Muscle layer of duodenum (tissue), 2 donors: Measurements from ENCODE around the gene OSBPL1A.

Source experiments
- H3K27ac ChIP-seq: one replicate; pipeline ENCODE4 v1.7.0; 2013; ENCODE audit warnings: mild to moderate bottlenecking, low read length
- H3K27me3 ChIP-seq: one replicate; pipeline ENCODE4 v1.7.0; 2013; ENCODE audit warnings: low read depth, mild to moderate bottlenecking, control low read depth, low read length
- H3K36me3 ChIP-seq, 2 donors: one replicate each; pipeline ENCODE4 v1.7.0; 2013; ENCODE audit warnings: low read length in 2 of 2, control low read depth in 1 of 2, mild to moderate bottlenecking in 1 of 2; ENCODE audit not compliant: insufficient read depth in 2 of 2, control insufficient read depth in 1 of 2
- H3K4me1 ChIP-seq, 2 donors: one replicate each; pipeline ENCODE4 v1.7.0; 2013; ENCODE audit warnings: low read length in 2 of 2, mild to moderate bottlenecking in 2 of 2, control low read depth in 1 of 2, moderate library complexity in 1 of 2; ENCODE audit not compliant: insufficient read depth in 2 of 2, control insufficient read depth in 1 of 2
- H3K4me3 ChIP-seq, 2 donors: one replicate each; pipeline ENCODE4 v1.7.0; 2013; ENCODE audit warnings: low read length in 2 of 2, low read depth in 1 of 2, mild to moderate bottlenecking in 1 of 2
- H3K9me3 ChIP-seq, 2 donors: one replicate each; pipeline ENCODE4 v1.7.0; 2013; ENCODE audit warnings: low read length in 2 of 2, control low read depth in 1 of 2, mild to moderate bottlenecking in 1 of 2; ENCODE audit not compliant: control insufficient read depth in 1 of 2
- donor health status: healthy.

OSBPL1A gene

GRCh38 chr18:24196764-24197163, 200.9 kb downstream of the OSBPL1A start:
- Histone ChIP-seq H3K36me3 (no peaks in the 10 kb centered on the region), H3K27ac (no peak overlapping the region), H3K4me3 (no peak overlapping the region), H3K27me3 (no peaks in the 10 kb centered on the region), H3K9me3 (no peaks in the 10 kb centered on the region), H3K4me1 (peaks cover 0 to 6% of the 10 kb centered on the region in 2 donors)

GRCh38 chr18:24195296-24196053, 202.1 kb downstream of the OSBPL1A start:
- no peak overlapping the region for H3K27ac ChIP-seq
- H3K4me3 ChIP-seq, result no peak overlapping the region
- H3K9me3 ChIP-seq, result no peaks in the 10 kb centered on the region
- H3K4me1 ChIP-seq, result peaks cover 0 to 5% of the 10 kb centered on the region in 2 donors
- H3K36me3 ChIP-seq, result no peaks in the 10 kb centered on the region
- H3K27me3 ChIP-seq, result no peaks in the 10 kb centered on the region

- peaks cover 7 to 10% of the 10 kb centered on the region in 2 donors for H3K4me1 ChIP-seq
- H3K36me3 ChIP-seq, result no peaks in the 10 kb centered on the region
- no peaks in the 10 kb centered on the region for H3K27me3 ChIP-seq
- no peaks in the 10 kb centered on the region for H3K9me3 ChIP-seq
- H3K27ac ChIP-seq, result no peak overlapping the region
- H3K4me3 ChIP-seq, result no peak overlapping the region
Measured at GRCh38 chr18:24190590-24190989, 207.0 kb downstream of the OSBPL1A start.

- no peak overlapping the region for H3K27ac ChIP-seq
- peaks cover 7 to 10% of the 10 kb centered on the region in 2 donors for H3K4me1 ChIP-seq
- H3K9me3 ChIP-seq, result no peaks in the 10 kb centered on the region
- no peaks in the 10 kb centered on the region for H3K27me3 ChIP-seq
- H3K4me3 ChIP-seq, result no peak overlapping the region
- H3K36me3 ChIP-seq, result no peaks in the 10 kb centered on the region
Measured at GRCh38 chr18:24189664-24190346, 207.8 kb downstream of the OSBPL1A start.

GRCh38 chr18:24189007-24189528, 208.6 kb downstream of the OSBPL1A start:
- H3K4me1 ChIP-seq, result peaks cover 7 to 10% of the 10 kb centered on the region in 2 donors
- H3K27ac ChIP-seq, result no peak overlapping the region
- H3K36me3 ChIP-seq, result no peaks in the 10 kb centered on the region
- H3K27me3 ChIP-seq, result no peaks in the 10 kb centered on the region
- H3K9me3 ChIP-seq, result no peaks in the 10 kb centered on the region
- no peak overlapping the region for H3K4me3 ChIP-seq

- no peak overlapping the region for H3K4me3 ChIP-seq
- peaks cover 7 to 10% of the 10 kb centered on the region in 2 donors for H3K4me1 ChIP-seq
- H3K27me3 ChIP-seq, result no peaks in the 10 kb centered on the region
- no peak overlapping the region for H3K27ac ChIP-seq
- H3K9me3 ChIP-seq, result no peaks in the 10 kb centered on the region
- H3K36me3 ChIP-seq, result no peaks in the 10 kb centered on the region
Measured at GRCh38 chr18:24188120-24188519, 209.5 kb downstream of the OSBPL1A start.

- no peak overlapping the region for H3K27ac ChIP-seq
- no peak overlapping the region for H3K4me3 ChIP-seq
- no peaks in the 10 kb centered on the region for H3K27me3 ChIP-seq
- H3K4me1 ChIP-seq, result peaks cover 7 to 10% of the 10 kb centered on the region in 2 donors
- H3K36me3 ChIP-seq, result no peaks in the 10 kb centered on the region
- no peaks in the 10 kb centered on the region for H3K9me3 ChIP-seq
Measured at GRCh38 chr18:24187689-24188088, 209.9 kb downstream of the OSBPL1A start.

- Histone ChIP-seq H3K27ac (no peak overlapping the region), H3K9me3 (no peaks in the 10 kb centered on the region), H3K36me3 (no peaks in the 10 kb centered on the region), H3K27me3 (no peaks in the 10 kb centered on the region), H3K4me3 (no peak overlapping the region), H3K4me1 (peaks cover 7 to 10% of the 10 kb centered on the region in 2 donors)
Measured at GRCh38 chr18:24187049-24187448, 210.6 kb downstream of the OSBPL1A start.

GRCh38 chr18:24185805-24186204, 211.8 kb downstream of the OSBPL1A start:
- no peaks in the 10 kb centered on the region for H3K27me3 ChIP-seq
- peaks cover 7 to 10% of the 10 kb centered on the region in 2 donors for H3K4me1 ChIP-seq
- no peak overlapping the region for H3K4me3 ChIP-seq
- H3K36me3 ChIP-seq, result no peaks in the 10 kb centered on the region
- H3K9me3 ChIP-seq, result no peaks in the 10 kb centered on the region
- H3K27ac ChIP-seq, result no peak overlapping the region

GRCh38 chr18:24181806-24182205, 215.8 kb downstream of the OSBPL1A start:
- no peak overlapping the region for H3K4me3 ChIP-seq
- H3K27me3 ChIP-seq, result no peaks in the 10 kb centered on the region
- H3K27ac ChIP-seq, result no peak overlapping the region
- H3K9me3 ChIP-seq, result no peaks in the 10 kb centered on the region
- H3K36me3 ChIP-seq, result peaks cover 0 to 4% of the 10 kb centered on the region in 2 donors
- H3K4me1 ChIP-seq, result peaks cover 0 to 2% of the 10 kb centered on the region in 2 donors

GRCh38 chr18:24180048-24180447, 217.6 kb downstream of the OSBPL1A start:
- H3K9me3 ChIP-seq, result no peaks in the 10 kb centered on the region
- peaks cover 0 to 4% of the 10 kb centered on the region in 2 donors for H3K36me3 ChIP-seq
- H3K4me3 ChIP-seq, result no peak overlapping the region
- H3K27me3 ChIP-seq, result no peaks in the 10 kb centered on the region
- peaks cover 0 to 5% of the 10 kb centered on the region in 2 donors for H3K4me1 ChIP-seq
- H3K27ac ChIP-seq, result no peak overlapping the region
